WTC11 (cell line): ENCODE results near the gene ATP6V1G3. TPM values are rescaled to one million over a fixed set of nuclear protein-coding genes. Genes with fewer than 3 reads are reported as not detected.
"Not testable (repeated sequence)": the region's sequence is repeated elsewhere in the genome, so short reads cannot be mapped to it uniquely, and the experiment has no call there.

ENCODE experiments used
- ATAC-seq: fragments of 200-7000 bp; cut with Tn5 transposase; 2 replicates; pipeline ENCODE4 v1.10.0; 2021; ENCODE audit warnings: mild to moderate bottlenecking, moderate library complexity
- CTCF ChIA-PET: fragments of 300-600 bp; sonication (Branson Sonifier 250); formaldehyde crosslinking; loops from one replicate; lab custom pipeline; 2021; ENCODE audit warnings: antibody characterized with exemption; lab: Charles Lee
- POLR2A ChIA-PET: fragments of 350-600 bp; sonication (Branson Sonifier 250); formaldehyde crosslinking; loops from one replicate; lab custom pipeline; 2021; ENCODE audit warnings: antibody characterized with exemption; lab: Charles Lee
- DNase-seq: peaks from one replicate; pipeline ENCODE4 v3.0.0; 2021; ENCODE audit warnings: low spot score
- H3K27ac Mint-ChIP-seq: 2 replicates; pipeline ENCODE4 v1.8.0; 2021; ENCODE audit warnings: mixed read lengths
- H3K27me3 Mint-ChIP-seq: 2 replicates; pipeline ENCODE4 v1.8.0; 2021; ENCODE audit warnings: low read depth, mild to moderate bottlenecking, moderate library complexity, mixed read lengths
- H3K36me3 Mint-ChIP-seq: 2 replicates; pipeline ENCODE4 v1.8.0; 2021; ENCODE audit warnings: mixed read lengths
- H3K4me1 Mint-ChIP-seq: 2 replicates; pipeline ENCODE4 v1.8.0; 2022; ENCODE audit warnings: mixed read lengths
- H3K4me3 Mint-ChIP-seq: 2 replicates; pipeline ENCODE4 v1.8.0; 2021; ENCODE audit warnings: mild to moderate bottlenecking, moderate library complexity, mixed read lengths
- H3K9me3 Mint-ChIP-seq: 2 replicates; pipeline ENCODE4 v1.8.0; 2021; ENCODE audit warnings: mixed read lengths
- ELF4 ChIP-seq: sonication (generic); formaldehyde crosslinking; IDR thresholded peaks from 2 replicates; pipeline ENCODE4 v1.8.1; 2022; ENCODE audit warnings: low read depth, mild to moderate bottlenecking, moderate library complexity, missing genetic modification reagents
- JAZF1 ChIP-seq: fragments of 250-450 bp; sonication (Bioruptor Pico); IDR thresholded peaks from 2 replicates; pipeline ENCODE4 v1.9.0; 2021; ENCODE audit warnings: moderate library complexity, mild to moderate bottlenecking, inconsistent platforms
- NR3C1 ChIP-seq: sonication (generic); formaldehyde crosslinking; conservative IDR thresholded peaks from 2 replicates; pipeline ENCODE4 v1.8.1; 2023; ENCODE audit warnings: low read depth, mild to moderate bottlenecking, missing genetic modification reagents
- SMAD4 ChIP-seq: sonication (generic); formaldehyde crosslinking; IDR thresholded peaks from 2 replicates; pipeline ENCODE4 v1.8.0; 2022; ENCODE audit warnings: mild to moderate bottlenecking, missing genetic modification reagents
- ZBTB21 ChIP-seq: sonication (generic); formaldehyde crosslinking; IDR thresholded peaks from 2 replicates; pipeline ENCODE4 v1.8.1; 2023; ENCODE audit warnings: mild to moderate bottlenecking, missing genetic modification reagents, borderline replicate concordance
- total RNA-seq: library from RNA; stranded (reverse); gene quantifications from 3 replicates; pipeline ENCODE4 v1.2.3, GENCODE V29; 2021
- TF ChIP-seq, protein P1 (sequence below): fragments of 250-450 bp; sonication (Bioruptor Pico); IDR thresholded peaks from 2 replicates; pipeline ENCODE4 v1.8.0; 2021; ENCODE audit warnings: mild to moderate bottlenecking
- TF ChIP-seq, protein P2 (sequence below): sonication (generic); formaldehyde crosslinking; IDR thresholded peaks from 2 replicates; pipeline ENCODE4 v1.8.0; 2023; ENCODE audit warnings: missing genetic modification reagents, mild to moderate bottlenecking, borderline replicate concordance
- TF ChIP-seq, protein P3 (sequence below): fragments of 250-450 bp; sonication (Bioruptor Pico); conservative IDR thresholded peaks from 2 replicates; pipeline ENCODE4 v1.9.0; 2021; ENCODE audit warnings: mild to moderate bottlenecking
- TF ChIP-seq, protein P4 (sequence below): sonication (generic); formaldehyde crosslinking; IDR thresholded peaks from 2 replicates; pipeline ENCODE4 v1.8.1; 2022; ENCODE audit warnings: mild to moderate bottlenecking, moderate library complexity, missing genetic modification reagents
- TF ChIP-seq, protein P5 (sequence below): sonication (generic); formaldehyde crosslinking; IDR thresholded peaks from 2 replicates; pipeline ENCODE4 v1.8.1; 2023; ENCODE audit warnings: mild to moderate bottlenecking, missing genetic modification reagents
- TF ChIP-seq, protein P6 (sequence below): sonication (generic); formaldehyde crosslinking; conservative IDR thresholded peaks from 2 replicates; pipeline ENCODE4 v1.8.1; 2023; ENCODE audit warnings: mild to moderate bottlenecking, low read depth, missing genetic modification reagents, moderate library complexity
- TF ChIP-seq, protein P7 (sequence below): sonication (generic); formaldehyde crosslinking; IDR thresholded peaks from 2 replicates; pipeline ENCODE4 v1.8.1; 2022; ENCODE audit warnings: low read depth, missing genetic modification reagents, borderline replicate concordance
- TF ChIP-seq, protein P8 (sequence below): sonication (generic); formaldehyde crosslinking; IDR thresholded peaks from 2 replicates; pipeline ENCODE4 v1.8.1; 2023; ENCODE audit warnings: mild to moderate bottlenecking, missing genetic modification reagents, borderline replicate concordance
- TF ChIP-seq, protein P9 (sequence below): fragments of 200-600 bp; IDR thresholded peaks from 2 replicates; pipeline ENCODE4 v1.8.0; 2022; ENCODE audit warnings: antibody characterized with exemption

ATP6V1G3 gene
- total RNA-seq, 1 experiment from 2014 or later, result not detected

DNA sequence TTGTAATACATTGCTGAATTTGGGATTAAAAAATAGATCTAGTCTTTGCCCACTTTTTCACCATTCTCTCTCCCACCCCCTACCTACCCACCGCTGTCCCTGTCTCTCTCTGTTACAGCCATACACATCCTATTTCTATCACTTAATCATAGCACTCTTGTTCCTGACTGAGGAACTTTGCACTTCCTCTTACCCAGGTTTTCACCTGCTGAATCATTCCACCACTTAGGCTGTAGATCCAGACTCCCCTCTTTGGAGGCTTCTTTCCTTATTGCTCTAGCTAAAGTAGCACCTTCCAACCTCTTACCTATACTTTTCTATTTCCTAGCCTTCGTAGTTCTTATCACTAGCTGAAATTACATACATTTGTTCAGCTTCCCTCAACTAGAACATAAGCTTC lies 59.6 kb downstream of the ATP6V1G3 start (continued):
- TF ChIP-seq, protein P1, sequence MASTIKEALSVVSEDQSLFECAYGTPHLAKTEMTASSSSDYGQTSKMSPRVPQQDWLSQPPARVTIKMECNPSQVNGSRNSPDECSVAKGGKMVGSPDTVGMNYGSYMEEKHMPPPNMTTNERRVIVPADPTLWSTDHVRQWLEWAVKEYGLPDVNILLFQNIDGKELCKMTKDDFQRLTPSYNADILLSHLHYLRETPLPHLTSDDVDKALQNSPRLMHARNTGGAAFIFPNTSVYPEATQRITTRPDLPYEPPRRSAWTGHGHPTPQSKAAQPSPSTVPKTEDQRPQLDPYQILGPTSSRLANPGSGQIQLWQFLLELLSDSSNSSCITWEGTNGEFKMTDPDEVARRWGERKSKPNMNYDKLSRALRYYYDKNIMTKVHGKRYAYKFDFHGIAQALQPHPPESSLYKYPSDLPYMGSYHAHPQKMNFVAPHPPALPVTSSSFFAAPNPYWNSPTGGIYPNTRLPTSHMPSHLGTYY (CRISPR knock-in tag), result no peak
- TF ChIP-seq, protein P2, sequence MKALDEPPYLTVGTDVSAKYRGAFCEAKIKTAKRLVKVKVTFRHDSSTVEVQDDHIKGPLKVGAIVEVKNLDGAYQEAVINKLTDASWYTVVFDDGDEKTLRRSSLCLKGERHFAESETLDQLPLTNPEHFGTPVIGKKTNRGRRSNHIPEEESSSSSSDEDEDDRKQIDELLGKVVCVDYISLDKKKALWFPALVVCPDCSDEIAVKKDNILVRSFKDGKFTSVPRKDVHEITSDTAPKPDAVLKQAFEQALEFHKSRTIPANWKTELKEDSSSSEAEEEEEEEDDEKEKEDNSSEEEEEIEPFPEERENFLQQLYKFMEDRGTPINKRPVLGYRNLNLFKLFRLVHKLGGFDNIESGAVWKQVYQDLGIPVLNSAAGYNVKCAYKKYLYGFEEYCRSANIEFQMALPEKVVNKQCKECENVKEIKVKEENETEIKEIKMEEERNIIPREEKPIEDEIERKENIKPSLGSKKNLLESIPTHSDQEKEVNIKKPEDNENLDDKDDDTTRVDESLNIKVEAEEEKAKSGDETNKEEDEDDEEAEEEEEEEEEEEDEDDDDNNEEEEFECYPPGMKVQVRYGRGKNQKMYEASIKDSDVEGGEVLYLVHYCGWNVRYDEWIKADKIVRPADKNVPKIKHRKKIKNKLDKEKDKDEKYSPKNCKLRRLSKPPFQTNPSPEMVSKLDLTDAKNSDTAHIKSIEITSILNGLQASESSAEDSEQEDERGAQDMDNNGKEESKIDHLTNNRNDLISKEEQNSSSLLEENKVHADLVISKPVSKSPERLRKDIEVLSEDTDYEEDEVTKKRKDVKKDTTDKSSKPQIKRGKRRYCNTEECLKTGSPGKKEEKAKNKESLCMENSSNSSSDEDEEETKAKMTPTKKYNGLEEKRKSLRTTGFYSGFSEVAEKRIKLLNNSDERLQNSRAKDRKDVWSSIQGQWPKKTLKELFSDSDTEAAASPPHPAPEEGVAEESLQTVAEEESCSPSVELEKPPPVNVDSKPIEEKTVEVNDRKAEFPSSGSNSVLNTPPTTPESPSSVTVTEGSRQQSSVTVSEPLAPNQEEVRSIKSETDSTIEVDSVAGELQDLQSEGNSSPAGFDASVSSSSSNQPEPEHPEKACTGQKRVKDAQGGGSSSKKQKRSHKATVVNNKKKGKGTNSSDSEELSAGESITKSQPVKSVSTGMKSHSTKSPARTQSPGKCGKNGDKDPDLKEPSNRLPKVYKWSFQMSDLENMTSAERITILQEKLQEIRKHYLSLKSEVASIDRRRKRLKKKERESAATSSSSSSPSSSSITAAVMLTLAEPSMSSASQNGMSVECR (CRISPR knock-in tag), result no peak
- TF ChIP-seq, protein P3, sequence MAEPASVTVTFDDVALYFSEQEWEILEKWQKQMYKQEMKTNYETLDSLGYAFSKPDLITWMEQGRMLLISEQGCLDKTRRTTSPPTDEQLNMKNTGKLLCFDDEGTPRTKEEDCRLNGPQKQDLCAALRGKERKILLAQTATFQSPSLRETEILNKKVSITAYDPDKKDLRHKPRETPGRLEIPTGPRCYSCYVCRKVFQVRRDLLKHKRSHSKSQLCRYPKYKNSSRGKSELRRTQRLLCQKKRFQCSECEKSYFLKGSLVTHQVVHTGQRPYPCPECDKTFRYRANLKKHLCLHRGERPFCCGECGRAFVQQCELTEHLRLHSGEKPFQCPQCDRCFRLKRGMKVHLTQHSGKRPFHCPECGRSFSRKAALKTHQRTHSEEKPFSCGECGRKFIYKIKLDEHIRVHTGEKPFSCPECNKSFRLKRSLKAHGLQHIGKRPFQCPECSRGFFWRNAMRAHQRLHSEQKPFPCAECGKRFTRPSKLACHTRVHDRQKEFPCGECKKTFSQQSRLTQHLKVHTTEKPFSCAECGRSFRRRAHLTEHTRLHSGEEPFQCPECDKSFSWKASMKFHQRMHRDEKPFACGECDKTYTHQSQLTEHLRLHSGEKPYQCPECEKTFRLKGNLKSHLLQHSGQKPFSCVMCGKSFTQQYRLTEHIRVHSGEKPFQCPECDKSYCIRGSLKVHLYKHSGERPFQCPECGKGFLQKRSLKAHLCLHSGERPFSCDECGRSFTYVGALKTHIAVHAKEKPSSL (CRISPR knock-in tag), result no peak
- TF ChIP-seq SMAD4 (CRISPR knock-in tag) (no peak), ZBTB21 (CRISPR knock-in tag) (no peak), NR3C1 (CRISPR knock-in tag) (no peak), ELF4 (CRISPR knock-in tag) (no peak), JAZF1 (CRISPR knock-in tag) (no peak)
- TF ChIP-seq, protein P4, sequence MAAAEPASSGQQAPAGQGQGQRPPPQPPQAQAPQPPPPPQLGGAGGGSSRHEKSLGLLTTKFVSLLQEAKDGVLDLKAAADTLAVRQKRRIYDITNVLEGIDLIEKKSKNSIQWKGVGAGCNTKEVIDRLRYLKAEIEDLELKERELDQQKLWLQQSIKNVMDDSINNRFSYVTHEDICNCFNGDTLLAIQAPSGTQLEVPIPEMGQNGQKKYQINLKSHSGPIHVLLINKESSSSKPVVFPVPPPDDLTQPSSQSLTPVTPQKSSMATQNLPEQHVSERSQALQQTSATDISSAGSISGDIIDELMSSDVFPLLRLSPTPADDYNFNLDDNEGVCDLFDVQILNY (CRISPR knock-in tag), result no peak
- TF ChIP-seq, protein P5, sequence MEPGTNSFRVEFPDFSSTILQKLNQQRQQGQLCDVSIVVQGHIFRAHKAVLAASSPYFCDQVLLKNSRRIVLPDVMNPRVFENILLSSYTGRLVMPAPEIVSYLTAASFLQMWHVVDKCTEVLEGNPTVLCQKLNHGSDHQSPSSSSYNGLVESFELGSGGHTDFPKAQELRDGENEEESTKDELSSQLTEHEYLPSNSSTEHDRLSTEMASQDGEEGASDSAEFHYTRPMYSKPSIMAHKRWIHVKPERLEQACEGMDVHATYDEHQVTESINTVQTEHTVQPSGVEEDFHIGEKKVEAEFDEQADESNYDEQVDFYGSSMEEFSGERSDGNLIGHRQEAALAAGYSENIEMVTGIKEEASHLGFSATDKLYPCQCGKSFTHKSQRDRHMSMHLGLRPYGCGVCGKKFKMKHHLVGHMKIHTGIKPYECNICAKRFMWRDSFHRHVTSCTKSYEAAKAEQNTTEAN, result no peak
- TF ChIP-seq, protein P6, sequence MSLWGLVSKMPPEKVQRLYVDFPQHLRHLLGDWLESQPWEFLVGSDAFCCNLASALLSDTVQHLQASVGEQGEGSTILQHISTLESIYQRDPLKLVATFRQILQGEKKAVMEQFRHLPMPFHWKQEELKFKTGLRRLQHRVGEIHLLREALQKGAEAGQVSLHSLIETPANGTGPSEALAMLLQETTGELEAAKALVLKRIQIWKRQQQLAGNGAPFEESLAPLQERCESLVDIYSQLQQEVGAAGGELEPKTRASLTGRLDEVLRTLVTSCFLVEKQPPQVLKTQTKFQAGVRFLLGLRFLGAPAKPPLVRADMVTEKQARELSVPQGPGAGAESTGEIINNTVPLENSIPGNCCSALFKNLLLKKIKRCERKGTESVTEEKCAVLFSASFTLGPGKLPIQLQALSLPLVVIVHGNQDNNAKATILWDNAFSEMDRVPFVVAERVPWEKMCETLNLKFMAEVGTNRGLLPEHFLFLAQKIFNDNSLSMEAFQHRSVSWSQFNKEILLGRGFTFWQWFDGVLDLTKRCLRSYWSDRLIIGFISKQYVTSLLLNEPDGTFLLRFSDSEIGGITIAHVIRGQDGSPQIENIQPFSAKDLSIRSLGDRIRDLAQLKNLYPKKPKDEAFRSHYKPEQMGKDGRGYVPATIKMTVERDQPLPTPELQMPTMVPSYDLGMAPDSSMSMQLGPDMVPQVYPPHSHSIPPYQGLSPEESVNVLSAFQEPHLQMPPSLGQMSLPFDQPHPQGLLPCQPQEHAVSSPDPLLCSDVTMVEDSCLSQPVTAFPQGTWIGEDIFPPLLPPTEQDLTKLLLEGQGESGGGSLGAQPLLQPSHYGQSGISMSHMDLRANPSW (CRISPR knock-in tag), result no peak
- TF ChIP-seq, protein P7, sequence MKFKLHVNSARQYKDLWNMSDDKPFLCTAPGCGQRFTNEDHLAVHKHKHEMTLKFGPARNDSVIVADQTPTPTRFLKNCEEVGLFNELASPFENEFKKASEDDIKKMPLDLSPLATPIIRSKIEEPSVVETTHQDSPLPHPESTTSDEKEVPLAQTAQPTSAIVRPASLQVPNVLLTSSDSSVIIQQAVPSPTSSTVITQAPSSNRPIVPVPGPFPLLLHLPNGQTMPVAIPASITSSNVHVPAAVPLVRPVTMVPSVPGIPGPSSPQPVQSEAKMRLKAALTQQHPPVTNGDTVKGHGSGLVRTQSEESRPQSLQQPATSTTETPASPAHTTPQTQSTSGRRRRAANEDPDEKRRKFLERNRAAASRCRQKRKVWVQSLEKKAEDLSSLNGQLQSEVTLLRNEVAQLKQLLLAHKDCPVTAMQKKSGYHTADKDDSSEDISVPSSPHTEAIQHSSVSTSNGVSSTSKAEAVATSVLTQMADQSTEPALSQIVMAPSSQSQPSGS (CRISPR knock-in tag), result no peak
- TF ChIP-seq, protein P8, sequence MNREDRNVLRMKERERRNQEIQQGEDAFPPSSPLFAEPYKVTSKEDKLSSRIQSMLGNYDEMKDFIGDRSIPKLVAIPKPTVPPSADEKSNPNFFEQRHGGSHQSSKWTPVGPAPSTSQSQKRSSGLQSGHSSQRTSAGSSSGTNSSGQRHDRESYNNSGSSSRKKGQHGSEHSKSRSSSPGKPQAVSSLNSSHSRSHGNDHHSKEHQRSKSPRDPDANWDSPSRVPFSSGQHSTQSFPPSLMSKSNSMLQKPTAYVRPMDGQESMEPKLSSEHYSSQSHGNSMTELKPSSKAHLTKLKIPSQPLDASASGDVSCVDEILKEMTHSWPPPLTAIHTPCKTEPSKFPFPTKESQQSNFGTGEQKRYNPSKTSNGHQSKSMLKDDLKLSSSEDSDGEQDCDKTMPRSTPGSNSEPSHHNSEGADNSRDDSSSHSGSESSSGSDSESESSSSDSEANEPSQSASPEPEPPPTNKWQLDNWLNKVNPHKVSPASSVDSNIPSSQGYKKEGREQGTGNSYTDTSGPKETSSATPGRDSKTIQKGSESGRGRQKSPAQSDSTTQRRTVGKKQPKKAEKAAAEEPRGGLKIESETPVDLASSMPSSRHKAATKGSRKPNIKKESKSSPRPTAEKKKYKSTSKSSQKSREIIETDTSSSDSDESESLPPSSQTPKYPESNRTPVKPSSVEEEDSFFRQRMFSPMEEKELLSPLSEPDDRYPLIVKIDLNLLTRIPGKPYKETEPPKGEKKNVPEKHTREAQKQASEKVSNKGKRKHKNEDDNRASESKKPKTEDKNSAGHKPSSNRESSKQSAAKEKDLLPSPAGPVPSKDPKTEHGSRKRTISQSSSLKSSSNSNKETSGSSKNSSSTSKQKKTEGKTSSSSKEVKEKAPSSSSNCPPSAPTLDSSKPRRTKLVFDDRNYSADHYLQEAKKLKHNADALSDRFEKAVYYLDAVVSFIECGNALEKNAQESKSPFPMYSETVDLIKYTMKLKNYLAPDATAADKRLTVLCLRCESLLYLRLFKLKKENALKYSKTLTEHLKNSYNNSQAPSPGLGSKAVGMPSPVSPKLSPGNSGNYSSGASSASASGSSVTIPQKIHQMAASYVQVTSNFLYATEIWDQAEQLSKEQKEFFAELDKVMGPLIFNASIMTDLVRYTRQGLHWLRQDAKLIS (CRISPR knock-in tag), result no peak
- TF ChIP-seq, protein P9, sequence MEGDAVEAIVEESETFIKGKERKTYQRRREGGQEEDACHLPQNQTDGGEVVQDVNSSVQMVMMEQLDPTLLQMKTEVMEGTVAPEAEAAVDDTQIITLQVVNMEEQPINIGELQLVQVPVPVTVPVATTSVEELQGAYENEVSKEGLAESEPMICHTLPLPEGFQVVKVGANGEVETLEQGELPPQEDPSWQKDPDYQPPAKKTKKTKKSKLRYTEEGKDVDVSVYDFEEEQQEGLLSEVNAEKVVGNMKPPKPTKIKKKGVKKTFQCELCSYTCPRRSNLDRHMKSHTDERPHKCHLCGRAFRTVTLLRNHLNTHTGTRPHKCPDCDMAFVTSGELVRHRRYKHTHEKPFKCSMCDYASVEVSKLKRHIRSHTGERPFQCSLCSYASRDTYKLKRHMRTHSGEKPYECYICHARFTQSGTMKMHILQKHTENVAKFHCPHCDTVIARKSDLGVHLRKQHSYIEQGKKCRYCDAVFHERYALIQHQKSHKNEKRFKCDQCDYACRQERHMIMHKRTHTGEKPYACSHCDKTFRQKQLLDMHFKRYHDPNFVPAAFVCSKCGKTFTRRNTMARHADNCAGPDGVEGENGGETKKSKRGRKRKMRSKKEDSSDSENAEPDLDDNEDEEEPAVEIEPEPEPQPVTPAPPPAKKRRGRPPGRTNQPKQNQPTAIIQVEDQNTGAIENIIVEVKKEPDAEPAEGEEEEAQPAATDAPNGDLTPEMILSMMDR, result no peak

DNA sequence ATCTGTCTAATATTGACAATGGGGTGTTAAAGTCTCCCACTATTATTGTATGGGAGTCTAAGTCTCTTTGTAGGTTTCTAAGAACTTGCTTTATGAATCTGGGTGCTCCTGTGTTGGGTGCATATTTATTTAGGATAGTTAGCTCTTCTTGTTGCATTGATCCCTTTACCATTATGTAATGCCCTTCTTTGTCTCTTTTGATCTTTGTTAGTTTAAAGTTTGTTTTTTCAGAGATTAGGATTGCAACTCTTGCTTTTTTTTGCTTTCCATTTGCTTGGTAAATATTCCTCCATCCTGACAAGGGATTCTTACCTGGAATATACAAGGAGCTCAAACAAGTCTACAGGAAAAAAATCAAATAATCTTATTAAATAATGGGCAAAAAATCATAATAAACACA lies 63.1 kb downstream of the ATP6V1G3 start:
- H3K27me3 Mint-ChIP-seq, H3K4me1 Mint-ChIP-seq, ATAC-seq, POLR2A ChIA-PET, CTCF ChIA-PET, DNase-seq, H3K27ac Mint-ChIP-seq, H3K36me3 Mint-ChIP-seq, H3K4me3 Mint-ChIP-seq: not testable (repeated sequence)
- peaks cover 14% of the 10 kb centered on the region for H3K9me3 Mint-ChIP-seq
